Superior temporal gyrus (tissue), 1 donor: Measurements from ENCODE around the gene DIAPH3.

Source experiments
- DNase-seq: peaks from one replicate; pipeline ENCODE4 v3.0.0-alpha.2; 2016; ENCODE audit errors: extremely low spot score

The DIAPH3 gene

GRCh38 chr13:59873856-59874255 is 289.9 kb downstream of the DIAPH3 start:
- DNase-seq = no peak

- no peak for DNase-seq
These were observed 290.4 kb downstream of the DIAPH3 start for GRCh38 chr13:59873309-59873708.

GRCh38 chr13:59867867-59868266 is 295.9 kb downstream of the DIAPH3 start:
- DNase-seq = no peak

- DNase-seq = no peak
These were observed 298.3 kb downstream of the DIAPH3 start for GRCh38 chr13:59865398-59865797.

- no peak for DNase-seq
These were observed 300.1 kb downstream of the DIAPH3 start for GRCh38 chr13:59863621-59864020.

- DNase-seq = no peak
These were observed 302.1 kb downstream of the DIAPH3 start for GRCh38 chr13:59861676-59862075.

- no peak for DNase-seq
These were observed 307.4 kb downstream of the DIAPH3 start for GRCh38 chr13:59856281-59856810.

GRCh38 chr13:59846845-59847620 is 316.7 kb downstream of the DIAPH3 start:
- no peak for DNase-seq

GRCh38 chr13:59843040-59843439 is 320.7 kb downstream of the DIAPH3 start:
- no peak for DNase-seq

- no peak for DNase-seq
These were observed 321.2 kb downstream of the DIAPH3 start for GRCh38 chr13:59842507-59842906.

GRCh38 chr13:59839186-59839585 is 324.5 kb downstream of the DIAPH3 start:
- DNase-seq = no peak

GRCh38 chr13:59837101-59837500 is 326.6 kb downstream of the DIAPH3 start:
- DNase-seq = no peak

GRCh38 chr13:59835569-59835968 is 328.2 kb downstream of the DIAPH3 start:
- DNase-seq = no peak

- no peak for DNase-seq
These were observed 328.9 kb downstream of the DIAPH3 start for GRCh38 chr13:59834801-59835200.

GRCh38 chr13:59829690-59830089 is 334.0 kb downstream of the DIAPH3 start:
- no peak for DNase-seq

GRCh38 chr13:59823486-59823885 is 340.2 kb downstream of the DIAPH3 start:
- DNase-seq = no peak

- DNase-seq = no peak
These were observed 354.2 kb downstream of the DIAPH3 start for GRCh38 chr13:59809564-59809963.

- DNase-seq = no peak
These were observed 356.9 kb downstream of the DIAPH3 start for GRCh38 chr13:59806801-59807200.

- no peak for DNase-seq
These were observed 362.4 kb downstream of the DIAPH3 start for GRCh38 chr13:59801107-59801880.

GRCh38 chr13:59793107-59793506 is 370.6 kb downstream of the DIAPH3 start:
- no peak for DNase-seq

GRCh38 chr13:59790626-59791025 is 373.1 kb downstream of the DIAPH3 start:
- no peak for DNase-seq

GRCh38 chr13:59789558-59789957 is 374.2 kb downstream of the DIAPH3 start:
- no peak for DNase-seq

- DNase-seq = no peak
These were observed 376.0 kb downstream of the DIAPH3 start for GRCh38 chr13:59787679-59788078.
